GM06990 (cell line): ENCODE results near the gene RPH3AL.

ENCODE experiments used
- DNase-seq: peaks from one replicate; pipeline ENCODE4 v3.0.0-alpha.2; 2011; ENCODE audit not compliant: insufficient read length; ENCODE audit errors: extremely low read depth
- H3K27me3 ChIP-seq: replicated peaks from 2 replicates; pipeline ENCODE4 v1.6.0; 2011; ENCODE audit warnings: low read length; ENCODE audit not compliant: control insufficient read depth, insufficient read depth
- H3K36me3 ChIP-seq: 2 replicates; pipeline ENCODE4 v1.5.1; 2011; ENCODE audit warnings: low read length; ENCODE audit not compliant: control insufficient read depth, insufficient read depth
- H3K4me3 ChIP-seq: replicated peaks from 2 replicates; pipeline ENCODE4 v1.5.1; 2011; ENCODE audit warnings: low read depth, mild to moderate bottlenecking, control low read depth, low read length
- TF ChIP-seq, protein P1 (sequence below): IDR thresholded peaks from 2 replicates; pipeline ENCODE4 v1.5.1; 2011; ENCODE audit warnings: low read length, control low read depth, mild to moderate bottlenecking, inconsistent platforms; ENCODE audit not compliant: insufficient read depth, poor library complexity, severe bottlenecking

Gene RPH3AL

DNA sequence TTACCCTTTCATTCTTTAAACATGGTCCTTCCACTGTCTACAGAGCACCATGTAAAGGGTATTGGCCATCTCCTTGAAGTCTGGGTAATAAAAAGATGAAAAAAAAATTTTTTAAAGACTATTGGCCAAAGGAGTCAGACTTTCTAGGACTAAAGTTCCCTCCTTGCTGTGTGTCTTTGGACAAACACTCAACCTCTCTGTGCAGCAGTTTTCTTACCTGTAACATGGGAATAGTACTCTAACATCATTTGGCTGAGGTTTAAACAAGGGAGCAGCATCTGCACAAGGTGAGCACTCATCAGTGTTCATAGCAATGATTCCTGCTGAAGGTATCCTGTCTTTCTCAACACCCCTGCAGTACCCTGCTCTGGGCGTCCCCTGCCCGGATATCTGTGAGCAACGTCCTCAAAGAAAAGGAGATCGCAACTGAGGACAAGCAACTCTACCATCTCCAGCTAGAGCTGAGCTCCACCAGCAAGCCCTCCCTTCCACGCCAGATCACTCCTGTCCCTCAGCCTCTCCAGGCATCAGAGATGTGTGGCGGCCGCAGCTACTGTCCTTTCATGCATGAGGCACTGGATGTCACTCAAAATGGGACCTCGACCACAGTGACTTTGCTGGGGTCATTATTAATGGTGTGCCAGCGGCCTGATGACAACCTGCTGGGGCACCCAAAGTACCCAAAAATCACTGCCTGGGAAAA, 29.5 kb upstream of the RPH3AL start:
- no peaks in the 10 kb centered on the region for H3K36me3 ChIP-seq
- H3K4me3 ChIP-seq: no peak overlapping the region
- no peaks in the 10 kb centered on the region; the same call in 1 of the 2 replicates for H3K27me3 ChIP-seq
- no peak for DNase-seq
- TF ChIP-seq, protein P1, sequence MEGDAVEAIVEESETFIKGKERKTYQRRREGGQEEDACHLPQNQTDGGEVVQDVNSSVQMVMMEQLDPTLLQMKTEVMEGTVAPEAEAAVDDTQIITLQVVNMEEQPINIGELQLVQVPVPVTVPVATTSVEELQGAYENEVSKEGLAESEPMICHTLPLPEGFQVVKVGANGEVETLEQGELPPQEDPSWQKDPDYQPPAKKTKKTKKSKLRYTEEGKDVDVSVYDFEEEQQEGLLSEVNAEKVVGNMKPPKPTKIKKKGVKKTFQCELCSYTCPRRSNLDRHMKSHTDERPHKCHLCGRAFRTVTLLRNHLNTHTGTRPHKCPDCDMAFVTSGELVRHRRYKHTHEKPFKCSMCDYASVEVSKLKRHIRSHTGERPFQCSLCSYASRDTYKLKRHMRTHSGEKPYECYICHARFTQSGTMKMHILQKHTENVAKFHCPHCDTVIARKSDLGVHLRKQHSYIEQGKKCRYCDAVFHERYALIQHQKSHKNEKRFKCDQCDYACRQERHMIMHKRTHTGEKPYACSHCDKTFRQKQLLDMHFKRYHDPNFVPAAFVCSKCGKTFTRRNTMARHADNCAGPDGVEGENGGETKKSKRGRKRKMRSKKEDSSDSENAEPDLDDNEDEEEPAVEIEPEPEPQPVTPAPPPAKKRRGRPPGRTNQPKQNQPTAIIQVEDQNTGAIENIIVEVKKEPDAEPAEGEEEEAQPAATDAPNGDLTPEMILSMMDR: no peak

DNA sequence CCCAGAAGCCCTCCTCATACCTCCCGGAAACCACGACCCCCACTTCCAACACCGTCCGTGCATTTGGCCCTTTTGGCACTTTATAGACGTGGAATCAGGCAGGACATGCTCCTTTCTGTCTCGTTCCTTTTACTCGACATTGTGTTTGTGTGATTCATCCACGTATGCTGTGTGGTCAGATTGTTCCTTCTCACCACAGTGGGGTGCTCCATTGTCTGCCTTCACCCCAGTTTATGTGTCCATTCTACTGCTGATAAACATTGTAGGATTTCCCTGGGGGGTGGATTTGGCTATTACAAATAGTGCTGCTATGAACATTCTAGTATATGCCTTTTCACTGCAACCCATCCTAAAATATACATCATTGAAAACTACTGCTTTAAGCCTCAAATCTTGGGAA, 28.9 kb upstream of the RPH3AL start:
- Histone ChIP-seq H3K36me3 (no peaks in the 10 kb centered on the region), H3K27me3 (no peaks in the 10 kb centered on the region; the same call in 1 of the 2 replicates), H3K4me3 (no peak overlapping the region)
- TF ChIP-seq, protein P1: no peak
- DNase-seq: no peak

DNA sequence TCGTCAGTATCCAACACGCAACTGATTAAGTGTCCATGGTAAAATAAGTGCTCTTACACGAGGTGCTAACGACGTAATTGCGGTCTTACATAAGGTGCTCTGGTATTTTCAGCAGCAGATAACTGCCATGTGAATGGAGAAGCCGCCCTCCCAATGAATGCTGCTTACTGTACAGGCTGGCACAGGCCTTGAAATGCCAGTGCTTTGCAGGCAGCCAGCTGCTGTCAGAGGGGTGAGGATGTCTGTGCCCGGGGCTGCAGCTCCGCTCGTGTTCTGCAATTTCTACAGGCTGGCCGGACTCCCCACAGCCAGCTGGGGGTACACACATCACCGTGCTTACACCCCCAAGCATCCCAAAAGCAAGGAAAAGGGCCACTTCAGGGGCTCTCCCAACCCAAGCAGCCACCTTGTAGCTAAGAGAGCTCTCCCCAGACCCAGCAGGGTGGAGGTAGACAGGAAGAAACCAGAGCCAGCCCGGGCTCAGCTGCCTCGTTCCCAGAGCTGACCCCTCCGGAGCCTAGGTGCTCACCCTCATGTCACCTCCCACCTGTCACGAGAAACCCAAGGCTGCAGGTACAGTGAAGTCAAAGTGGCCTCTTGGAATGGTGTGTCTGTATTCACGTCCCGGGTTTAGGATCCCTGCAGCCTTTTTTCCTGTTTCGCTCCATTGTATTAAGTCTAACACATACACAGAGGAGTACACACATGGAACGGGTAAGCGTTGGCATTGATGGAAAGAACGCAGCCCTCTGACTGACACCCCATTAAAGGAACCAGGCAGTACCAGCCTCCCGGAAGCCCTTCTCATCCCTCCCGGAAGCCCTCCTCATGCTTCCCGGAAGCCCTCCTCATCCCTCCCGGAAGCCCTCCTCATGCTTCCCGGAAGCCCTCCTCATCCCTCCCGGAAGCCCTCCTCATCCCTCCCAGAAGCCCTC, 27.2 kb upstream of the RPH3AL start:
- DNase-seq: no peak
- no peaks in the 10 kb centered on the region; the same call in 1 of the 2 replicates for H3K27me3 ChIP-seq
- no peak overlapping the region for H3K4me3 ChIP-seq
- H3K36me3 ChIP-seq: no peaks in the 10 kb centered on the region
- TF ChIP-seq, protein P1: no peak

DNA sequence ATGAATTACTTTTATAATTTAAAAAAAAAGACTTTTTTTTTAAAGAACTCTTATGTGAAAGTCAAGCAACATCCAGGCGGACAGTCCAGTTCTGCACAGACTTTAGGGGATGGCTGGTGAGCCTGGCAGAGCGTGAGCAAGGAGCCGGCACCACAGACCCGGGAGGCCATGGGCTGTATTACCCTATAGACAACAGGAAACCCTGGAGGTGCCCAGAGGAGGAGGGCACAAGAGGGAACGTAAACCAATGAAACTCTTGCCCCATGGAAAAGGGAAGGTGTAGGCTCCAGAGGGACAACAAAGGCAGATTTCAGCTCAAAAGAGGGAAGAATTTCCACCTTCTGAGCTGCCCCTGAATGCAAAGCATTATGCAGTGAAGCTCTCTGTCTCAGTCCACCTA, 25.5 kb upstream of the RPH3AL start:
- H3K27me3 ChIP-seq: no peaks in the 10 kb centered on the region; the same call in 1 of the 2 replicates
- TF ChIP-seq, protein P1: no peak
- no peaks in the 10 kb centered on the region for H3K36me3 ChIP-seq
- H3K4me3 ChIP-seq: no peak overlapping the region
- no peak for DNase-seq

DNA sequence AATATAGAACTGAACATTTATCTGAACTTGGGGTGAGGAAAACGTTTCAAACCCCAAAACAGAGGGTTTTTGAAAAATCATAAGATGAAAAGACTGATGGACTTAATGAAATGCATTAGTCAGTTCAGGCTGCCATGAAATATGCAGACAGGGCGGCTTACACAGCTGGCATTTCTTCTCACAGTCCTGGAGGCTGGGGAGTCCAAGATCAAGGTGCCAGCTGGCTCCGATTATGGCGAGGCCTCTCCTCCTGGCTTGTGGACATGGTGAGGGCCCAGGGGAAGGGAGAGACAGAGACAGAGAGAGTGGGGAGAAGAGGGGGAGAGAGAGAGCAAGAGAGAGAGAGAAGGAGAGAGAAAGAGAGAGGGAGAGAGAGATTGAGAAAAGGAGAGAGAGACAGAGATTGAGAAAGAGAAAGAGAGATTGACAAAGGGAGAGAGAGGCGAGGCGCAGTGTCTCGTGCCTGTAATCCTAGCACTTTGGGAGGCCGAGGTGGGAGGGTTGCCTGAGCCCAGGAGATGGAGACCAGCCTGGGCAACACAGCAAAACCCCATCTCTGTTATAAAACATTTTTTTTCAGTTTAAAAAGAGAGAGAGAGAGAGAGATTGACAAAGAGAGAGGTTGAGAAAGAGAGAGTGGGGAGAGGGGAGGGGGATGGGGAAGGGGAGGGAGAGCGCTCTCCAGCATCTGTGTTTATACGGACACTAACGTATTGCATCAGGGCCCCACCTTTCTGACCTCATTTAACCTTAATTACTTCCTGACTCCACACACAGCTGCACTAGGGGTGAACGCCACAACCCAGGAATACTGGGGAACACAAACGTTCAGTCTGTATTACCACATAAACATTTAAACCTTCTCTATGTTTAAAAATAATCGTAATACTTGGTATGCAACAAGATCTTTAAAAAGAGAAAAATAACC, 24.6 kb upstream of the RPH3AL start:
- Histone ChIP-seq H3K27me3 (no peaks in the 10 kb centered on the region; the same call in 1 of the 2 replicates), H3K4me3 (no peak overlapping the region), H3K36me3 (no peaks in the 10 kb centered on the region)
- TF ChIP-seq, protein P1: no peak
- DNase-seq: no peak
